Mammary epithelial cell (primary cell): ENCODE measurements around the gene CCDC51.

ENCODE experiments used
- CTCF ChIP-seq, 2 donors: IDR thresholded peaks in 1 of 2; conservative IDR thresholded peaks in 1 of 2; 2 replicates each; pipeline ENCODE4 v1.5.1; 2011 to 2012; ENCODE audit warnings: inconsistent platforms in 2 of 2, low read length in 2 of 2, mild to moderate bottlenecking in 2 of 2, control low read depth in 1 of 2, low read depth in 1 of 2; ENCODE audit not compliant: insufficient read depth in 1 of 2; ENCODE audit errors: extremely low read depth in 1 of 2
- EZH2 ChIP-seq: IDR thresholded peaks from 2 replicates; pipeline ENCODE4 v1.6.1; 2012; ENCODE audit warnings: low read length, inconsistent platforms, borderline replicate concordance

GRCh38 chr3:48459331-48459730, 19.4 kb upstream of the CCDC51 start:
- no peak for TF ChIP-seq EZH2
- peak in 1 of 2 donors; percentile 3 for TF ChIP-seq CTCF (conservative IDR thresholded peaks at IDR 0.05 in 1 of 2, IDR thresholded peaks at IDR 0.05 in 1 of 2; ENCODE audit: extremely low read depth in 1 of 2, insufficient read depth in 1 of 2, low read depth in 1 of 2, low read length in 2 of 2)
